ENCODE data around the gene CBX8.

Gene CBX8

GRCh38 chr17:79792984-79793923, 3.6 kb downstream of the CBX8 start:
- no peak for DNase-seq (ENCODE audit: low spot score)

GRCh38 chr17:79792341-79792871, 4.5 kb downstream of the CBX8 start:
- no peak for DNase-seq (ENCODE audit: low spot score)

GRCh38 chr17:79791735-79792161, 5.1 kb downstream of the CBX8 start:
- DNase-seq (ENCODE audit: low spot score): no peak

GRCh38 chr17:79790805-79791734, 5.8 kb downstream of the CBX8 start:
- DNase-seq (ENCODE audit: low spot score): no peak

- no peak for DNase-seq (ENCODE audit: low spot score)
Measured at GRCh38 chr17:79789943-79790804, 6.7 kb downstream of the CBX8 start.

- no peak for DNase-seq (ENCODE audit: low spot score)
Measured at GRCh38 chr17:79788989-79789942, 7.6 kb downstream of the CBX8 start.

- DNase-seq (ENCODE audit: low spot score): no peak
Measured at GRCh38 chr17:79788455-79788854, 8.4 kb downstream of the CBX8 start.

DNA sequence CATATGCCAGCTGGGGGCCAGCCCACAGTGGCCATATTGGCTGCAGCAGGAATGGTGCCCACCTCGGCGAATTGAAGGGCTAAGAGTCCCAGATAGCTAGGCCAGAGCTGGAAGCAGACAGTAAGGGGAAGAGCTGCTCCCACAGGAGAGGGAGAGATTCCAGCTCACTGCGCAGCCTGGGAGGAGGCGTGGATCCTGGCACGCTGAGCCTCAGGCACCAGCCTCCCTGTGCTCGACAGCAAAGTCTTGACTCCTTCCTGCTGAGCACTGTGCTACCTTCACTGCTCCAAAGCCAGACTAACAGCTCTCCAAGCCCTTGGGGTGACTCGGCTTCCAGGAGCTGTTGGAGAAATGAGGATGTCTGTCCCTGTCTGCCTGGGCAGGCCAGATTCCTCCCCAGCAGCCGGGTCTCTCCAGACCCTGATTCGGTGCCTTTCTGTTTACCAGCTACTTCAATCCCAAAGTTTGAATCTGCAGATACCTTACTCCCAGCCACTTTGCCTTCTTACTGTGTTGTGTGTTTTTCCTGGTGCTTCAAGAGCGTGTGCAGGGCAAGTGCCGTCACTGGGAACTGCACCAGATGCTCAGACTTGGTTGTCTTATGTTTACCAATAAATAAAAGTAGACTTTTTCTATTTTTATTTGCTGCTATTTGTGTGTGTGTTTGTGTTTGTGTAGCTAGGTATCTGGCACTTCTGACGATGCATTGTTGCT, 9.8 kb downstream of the CBX8 start:
- DNase-seq (ENCODE audit: low spot score): no peak

DNA sequence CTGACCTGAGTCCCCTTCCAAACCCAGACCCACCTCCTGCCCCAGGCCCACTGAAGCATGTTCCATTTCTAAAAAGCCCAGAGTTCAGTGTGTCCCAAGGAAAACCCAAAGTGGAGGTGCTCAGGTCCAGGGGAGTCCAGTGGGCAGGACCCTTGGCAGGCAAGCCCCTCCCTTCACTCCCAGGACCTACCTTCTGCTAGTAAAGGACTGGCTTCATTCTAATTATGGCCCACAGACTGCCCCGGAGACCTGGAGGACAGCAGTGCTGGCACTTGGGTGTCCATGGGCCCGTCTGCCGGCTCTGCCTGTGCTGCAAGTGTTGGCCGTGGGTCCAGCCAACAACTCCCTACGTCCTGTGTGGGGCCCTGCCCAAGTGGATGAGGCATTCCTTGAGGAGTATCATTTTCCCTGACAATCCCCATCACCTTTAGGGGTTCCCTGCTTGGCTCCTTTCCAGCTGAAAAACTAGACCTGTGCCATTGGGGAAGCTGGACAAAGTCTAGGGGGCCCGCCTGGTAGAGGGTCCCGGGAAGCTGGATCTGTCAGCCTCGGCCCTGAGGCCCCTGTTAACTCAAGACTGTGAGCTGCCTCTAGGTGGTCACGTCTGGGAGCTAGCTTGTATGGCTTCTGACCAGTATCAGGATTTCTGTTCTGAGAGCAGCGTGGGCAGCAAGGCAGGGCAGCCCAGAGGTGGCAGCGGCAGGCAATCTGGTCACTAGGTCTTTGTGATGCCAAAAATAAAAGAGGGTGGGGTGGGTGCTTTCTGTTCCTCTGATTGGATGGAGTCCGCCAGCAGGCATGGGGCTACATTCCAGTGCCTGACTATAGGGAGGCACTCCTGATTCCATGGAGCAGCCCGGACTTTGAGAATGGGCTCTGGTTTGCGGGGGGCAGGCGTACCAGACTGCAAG, 10.7 kb downstream of the CBX8 start:
- no peak for DNase-seq (ENCODE audit: low spot score)

GRCh38 chr17:79785017-79785899, 11.6 kb downstream of the CBX8 start:
- DNase-seq (ENCODE audit: low spot score): no peak

GRCh38 chr17:79784353-79785016, 12.4 kb downstream of the CBX8 start:
- no peak for DNase-seq (ENCODE audit: low spot score)

DNA sequence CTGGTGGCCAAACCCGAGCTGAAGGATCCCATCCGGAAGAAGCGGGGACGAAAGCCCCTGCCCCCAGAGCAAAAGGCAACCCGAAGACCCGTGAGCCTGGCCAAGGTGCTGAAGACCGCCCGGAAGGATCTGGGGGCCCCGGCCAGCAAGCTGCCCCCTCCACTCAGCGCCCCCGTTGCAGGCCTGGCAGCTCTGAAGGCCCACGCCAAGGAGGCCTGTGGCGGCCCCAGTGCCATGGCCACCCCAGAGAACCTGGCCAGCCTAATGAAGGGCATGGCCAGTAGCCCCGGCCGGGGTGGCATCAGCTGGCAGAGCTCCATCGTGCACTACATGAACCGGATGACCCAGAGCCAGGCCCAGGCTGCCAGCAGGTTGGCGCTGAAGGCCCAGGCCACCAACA, 13.0 kb downstream of the CBX8 start:
- no peak for DNase-seq (ENCODE audit: low spot score)

DNA sequence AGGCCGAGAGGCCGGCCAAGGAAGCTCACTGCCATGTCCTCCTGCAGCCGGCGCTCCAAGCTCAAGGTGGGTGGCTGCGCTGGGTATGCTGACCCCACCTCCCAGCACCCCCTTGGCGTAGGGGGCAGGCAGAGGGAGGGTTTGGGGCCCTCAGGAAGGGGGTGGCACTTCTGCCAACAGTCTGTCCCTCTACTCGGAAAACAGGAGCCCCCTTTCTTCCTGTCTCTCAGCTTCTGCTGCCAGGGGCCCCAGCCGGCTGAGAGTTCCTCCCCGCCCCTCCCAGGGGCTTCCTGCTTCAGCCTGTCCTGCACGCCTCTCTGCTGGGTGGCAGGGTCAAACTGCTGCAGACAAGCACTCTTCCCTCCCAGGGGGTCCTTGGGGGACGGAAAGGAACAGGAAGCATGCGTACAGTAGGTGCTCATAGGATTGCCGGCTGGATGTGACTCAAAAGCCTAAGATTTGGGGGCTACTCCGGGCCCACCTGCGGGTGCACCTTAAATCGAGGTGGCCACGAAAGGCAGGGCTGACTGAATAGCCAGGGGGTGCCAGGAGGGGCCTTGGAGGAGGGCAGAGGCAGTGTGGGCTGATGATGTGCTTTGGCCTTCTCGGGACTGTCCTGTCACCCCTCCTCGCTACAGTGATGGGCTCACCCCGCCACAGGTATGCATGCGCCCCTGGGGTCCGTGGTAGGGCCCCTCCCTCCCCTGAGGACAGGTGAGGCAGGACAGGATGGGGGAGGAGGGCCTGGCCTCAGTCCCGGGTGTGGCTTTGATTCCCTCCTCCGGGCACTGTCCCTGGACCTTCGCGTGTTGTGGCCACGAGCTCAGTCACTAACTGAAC, 14.9 kb downstream of the CBX8 start:
- no peak for DNase-seq (ENCODE audit: low spot score)

- DNase-seq (ENCODE audit: low spot score): no peak
Measured at GRCh38 chr17:79781012-79781650, 15.7 kb downstream of the CBX8 start.

DNA sequence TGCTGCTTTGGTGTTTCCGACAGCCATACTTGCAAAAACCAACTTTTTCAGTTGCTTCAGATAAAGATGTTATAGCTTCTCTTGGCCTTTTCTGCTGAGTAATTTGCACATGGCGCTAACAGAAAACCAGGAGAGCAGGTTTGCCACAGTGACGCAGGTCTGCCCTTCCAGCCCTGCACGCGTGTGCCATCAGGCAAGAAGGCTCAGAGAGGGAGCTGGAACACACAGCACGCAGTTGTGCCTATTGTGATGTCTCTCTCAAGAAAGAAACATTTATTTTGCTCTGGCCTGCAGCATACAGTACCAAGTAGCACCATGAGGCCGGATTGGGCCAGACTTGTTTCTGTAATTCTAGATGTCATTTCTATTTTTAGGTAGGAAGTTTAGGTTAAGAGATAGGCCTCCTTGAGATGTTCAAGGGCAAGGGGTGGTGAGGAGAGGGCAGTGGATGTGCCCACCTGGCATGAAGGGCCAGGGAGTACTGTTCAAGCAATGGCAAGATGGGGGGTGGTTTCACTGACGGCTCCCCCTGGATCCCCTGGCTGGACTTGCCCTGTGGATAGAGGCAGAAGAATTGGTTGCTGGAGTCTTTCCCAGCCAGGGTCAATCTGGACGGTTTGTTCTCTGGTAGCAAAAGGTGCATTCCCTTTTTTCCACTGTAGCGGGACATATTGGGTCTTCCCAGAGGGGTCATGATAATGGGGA, 17.1 kb downstream of the CBX8 start:
- no peak for DNase-seq (ENCODE audit: low spot score)
